Measurements from ENCODE around the gene ZMIZ1. TPM values are rescaled to one million over a fixed set of nuclear protein-coding genes. Genes with fewer than 3 reads are reported as not detected.

Gene ZMIZ1
- polyA plus RNA-seq, 1 experiment: 13.0 TPM

GRCh38 chr10:79044036-79044632 lies 24.6 kb upstream of the ZMIZ1 start:
- ChIA-PET CTCF (no interaction called here), POLR2A (no interaction called here)
- H3K27me3 ChIP-seq (ENCODE audit: control insufficient read depth, insufficient read depth, low read length): peaks cover 3% of the 10 kb centered on the region; the same call in 1 of the 2 replicates
- no peak for DNase-seq (ENCODE audit: low read depth)
- no peak overlapping the region for H3K4me3 ChIP-seq (ENCODE audit: low read depth, low read length)
- H3K36me3 ChIP-seq (ENCODE audit: control insufficient read depth, insufficient read depth, low read length): no peaks in the 10 kb centered on the region
- no peak for TF ChIP-seq CTCF (IDR thresholded peaks at IDR 0.05; ENCODE audit: insufficient read depth, low read depth, low read length)

GRCh38 chr10:79044846-79045245 lies 23.9 kb upstream of the ZMIZ1 start:
- TF ChIP-seq CTCF (IDR thresholded peaks at IDR 0.05; ENCODE audit: insufficient read depth, low read depth, low read length): no peak
- Histone ChIP-seq H3K27me3 (ENCODE audit: control insufficient read depth, insufficient read depth, low read length) (peaks cover 3% of the 10 kb centered on the region; the same call in 1 of the 2 replicates), H3K36me3 (ENCODE audit: control insufficient read depth, insufficient read depth, low read length) (no peaks in the 10 kb centered on the region), H3K4me3 (ENCODE audit: low read depth, low read length) (no peak overlapping the region)
- ChIA-PET POLR2A (no interaction called here), CTCF (no interaction called here)
- DNase-seq (ENCODE audit: low read depth): no peak

GRCh38 chr10:79045566-79046175 lies 23.1 kb upstream of the ZMIZ1 start:
- H3K36me3 ChIP-seq (ENCODE audit: control insufficient read depth, insufficient read depth, low read length): no peaks in the 10 kb centered on the region
- H3K4me3 ChIP-seq (ENCODE audit: low read depth, low read length): no peak overlapping the region
- POLR2A ChIA-PET: no interaction called here
- DNase-seq (ENCODE audit: low read depth): no peak
- CTCF ChIA-PET: no interaction called here
- H3K27me3 ChIP-seq (ENCODE audit: control insufficient read depth, insufficient read depth, low read length): peaks cover 3% of the 10 kb centered on the region; the same call in 1 of the 2 replicates
- no peak for TF ChIP-seq CTCF (IDR thresholded peaks at IDR 0.05; ENCODE audit: insufficient read depth, low read depth, low read length)

- Histone ChIP-seq H3K36me3 (ENCODE audit: control insufficient read depth, insufficient read depth, low read length) (no peaks in the 10 kb centered on the region), H3K4me3 (ENCODE audit: low read depth, low read length) (no peak overlapping the region), H3K27me3 (ENCODE audit: control insufficient read depth, insufficient read depth, low read length) (peaks cover 1% of the 10 kb centered on the region; the same call in 1 of the 2 replicates)
- ChIA-PET CTCF (no interaction called here), POLR2A (no interaction called here)
- DNase-seq (ENCODE audit: low read depth): no peak
- TF ChIP-seq CTCF (IDR thresholded peaks at IDR 0.05; ENCODE audit: insufficient read depth, low read depth, low read length): no peak
Measured at GRCh38 chr10:79046326-79046725, 22.4 kb upstream of the ZMIZ1 start.

- Histone ChIP-seq H3K36me3 (ENCODE audit: control insufficient read depth, insufficient read depth, low read length) (no peaks in the 10 kb centered on the region), H3K4me3 (ENCODE audit: low read depth, low read length) (no peak overlapping the region), H3K27me3 (ENCODE audit: control insufficient read depth, insufficient read depth, low read length) (peaks cover 1% of the 10 kb centered on the region; the same call in 1 of the 2 replicates)
- TF ChIP-seq CTCF (IDR thresholded peaks at IDR 0.05; ENCODE audit: insufficient read depth, low read depth, low read length): no peak
- DNase-seq (ENCODE audit: low read depth): no peak
- POLR2A ChIA-PET: no interaction called here
- CTCF ChIA-PET: no interaction called here
Measured at GRCh38 chr10:79046741-79047583, 21.8 kb upstream of the ZMIZ1 start.
